ENCODE measurements around the gene ZNF532. TPM values are rescaled to one million over a fixed set of nuclear protein-coding genes. Genes with fewer than 3 reads are reported as not detected.
A peak's percentile ranks its signal among the peaks of the same experiment; 100 is the strongest.

Gene ZNF532
- total and polyA plus RNA-seq, 2 donors (not counting 3 experiments of a cell fraction or from before 2014, with no cell fraction given): 42.3 to 70.1 TPM

DNA sequence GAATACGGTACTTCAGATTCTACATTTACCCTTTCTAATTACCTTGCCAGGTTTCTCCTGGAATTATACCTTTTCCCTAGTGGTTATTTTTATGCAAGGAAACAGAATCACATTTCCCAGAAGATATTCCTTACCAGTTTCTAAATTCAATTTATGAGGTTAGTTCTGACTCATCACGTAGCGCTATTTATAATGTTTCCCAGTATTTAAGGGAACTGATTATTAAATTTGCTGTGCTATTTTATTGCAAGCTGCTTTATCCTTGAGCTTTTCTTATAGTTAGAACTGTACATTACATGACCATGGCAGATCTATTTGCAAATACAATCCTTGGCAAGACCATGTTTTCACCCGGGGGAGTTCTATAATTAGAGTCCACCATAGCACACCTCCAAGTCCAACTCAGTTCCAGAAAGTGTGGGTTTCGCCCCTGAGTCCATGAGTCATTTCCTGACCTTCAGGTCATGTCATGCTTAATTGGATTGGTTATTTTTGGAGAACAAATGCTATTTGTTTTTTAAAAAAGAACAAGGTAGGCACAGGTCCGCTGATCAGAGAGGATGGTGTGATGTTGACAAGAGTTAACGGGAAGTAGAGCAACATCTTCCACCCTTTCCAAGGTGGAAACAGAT, 126.6 kb downstream of the ZNF532 start:
- Histone ChIP-seq H3K4me3 (replicated peaks in 1 of 3; ENCODE audit: insufficient read depth in 1 of 3, low read depth in 1 of 3, low read length in 3 of 3) (no peak overlapping the region), H3K9me3 (replicated peaks; ENCODE audit: control insufficient read depth, insufficient read depth, low read length) (no peaks in the 10 kb centered on the region), H3K36me3 (ENCODE audit: control insufficient read depth in 2 of 2, extremely low read depth in 1 of 2, insufficient read depth in 2 of 2, low read length in 2 of 2) (no peaks in the 10 kb centered on the region), H2AFZ (ENCODE audit: low read depth, low read length) (no peak overlapping the region), H3K27me3 (ENCODE audit: control insufficient read depth in 2 of 2, insufficient read depth in 2 of 2, low read length in 2 of 2) (no peaks in the 10 kb centered on the region), H3K4me1 (ENCODE audit: control insufficient read depth, extremely low read depth, insufficient read depth, low read length) (peaks cover 40% of the 10 kb centered on the region), H3K4me2 (ENCODE audit: insufficient read depth, low read length) (peak overlapping the region; percentile 23), H3K9ac (replicated peaks; ENCODE audit: extremely low read depth, insufficient read depth, low read length) (no peak overlapping the region), H4K20me1 (replicated peaks; ENCODE audit: control insufficient read depth, extremely low read depth, insufficient read depth, low read length) (no peaks in the 10 kb centered on the region), H3K27ac (ENCODE audit: insufficient read depth, low read depth, low read length) (peak overlapping the region; percentile 91), H3K9me1 (replicated peaks; ENCODE audit: control insufficient read depth, extremely low read depth, insufficient read depth, low read length) (no peaks in the 10 kb centered on the region), H3K79me2 (ENCODE audit: control insufficient read depth, insufficient read depth, low read length) (no peaks in the 10 kb centered on the region)
- TF ChIP-seq, protein P1, sequence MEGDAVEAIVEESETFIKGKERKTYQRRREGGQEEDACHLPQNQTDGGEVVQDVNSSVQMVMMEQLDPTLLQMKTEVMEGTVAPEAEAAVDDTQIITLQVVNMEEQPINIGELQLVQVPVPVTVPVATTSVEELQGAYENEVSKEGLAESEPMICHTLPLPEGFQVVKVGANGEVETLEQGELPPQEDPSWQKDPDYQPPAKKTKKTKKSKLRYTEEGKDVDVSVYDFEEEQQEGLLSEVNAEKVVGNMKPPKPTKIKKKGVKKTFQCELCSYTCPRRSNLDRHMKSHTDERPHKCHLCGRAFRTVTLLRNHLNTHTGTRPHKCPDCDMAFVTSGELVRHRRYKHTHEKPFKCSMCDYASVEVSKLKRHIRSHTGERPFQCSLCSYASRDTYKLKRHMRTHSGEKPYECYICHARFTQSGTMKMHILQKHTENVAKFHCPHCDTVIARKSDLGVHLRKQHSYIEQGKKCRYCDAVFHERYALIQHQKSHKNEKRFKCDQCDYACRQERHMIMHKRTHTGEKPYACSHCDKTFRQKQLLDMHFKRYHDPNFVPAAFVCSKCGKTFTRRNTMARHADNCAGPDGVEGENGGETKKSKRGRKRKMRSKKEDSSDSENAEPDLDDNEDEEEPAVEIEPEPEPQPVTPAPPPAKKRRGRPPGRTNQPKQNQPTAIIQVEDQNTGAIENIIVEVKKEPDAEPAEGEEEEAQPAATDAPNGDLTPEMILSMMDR (IDR thresholded peaks at IDR 0.05; ENCODE audit: extremely low read depth in 1 of 2, insufficient read depth in 1 of 2, low read depth in 1 of 2, low read length in 2 of 2): no peak
- TF ChIP-seq FOS (IDR thresholded peaks at IDR 0.05; ENCODE audit: borderline replicate concordance, insufficient read depth, low read length) (peak; percentile 22), JUN (IDR thresholded peaks at IDR 0.05; ENCODE audit: borderline replicate concordance, insufficient read depth, insufficient read length, low read depth) (peak; percentile 51), GATA2 (IDR thresholded peaks at IDR 0.05; ENCODE audit: insufficient read depth, insufficient read length, low read depth, low read length) (no peak), MYC (IDR thresholded peaks at IDR 0.05; ENCODE audit: low read depth, low read length) (no peak), EZH2 (IDR thresholded peaks at IDR 0.05; ENCODE audit: borderline replicate concordance, low read depth, low read length, severe bottlenecking) (no peak), POLR2A (IDR thresholded peaks at IDR 0.05; ENCODE audit: low read depth, low read length) (no peak), POLR2AphosphoS5 (IDR thresholded peaks at IDR 0.05; ENCODE audit: insufficient read depth, low read depth, low read length) (no peak)
- TF ChIP-seq, protein P2, sequence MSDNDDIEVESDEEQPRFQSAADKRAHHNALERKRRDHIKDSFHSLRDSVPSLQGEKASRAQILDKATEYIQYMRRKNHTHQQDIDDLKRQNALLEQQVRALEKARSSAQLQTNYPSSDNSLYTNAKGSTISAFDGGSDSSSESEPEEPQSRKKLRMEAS (IDR thresholded peaks at IDR 0.05; ENCODE audit: insufficient read depth, insufficient read length): no peak
- ChIA-PET CTCF (no interaction called here), POLR2A (no interaction called here)
- intact Hi-C loops (cut with micrococcal nuclease) (no loop called here), dilution Hi-C loops (cut with MboI; ENCODE audit: extremely low pct_ligation_motif_present, low sequenced_read_pairs) (no loop called here)
- DNase-seq (ENCODE audit: low read depth, low spot score): peak; percentile 60
- no TSS peak for BruUV-seq (replicated peaks)
- FAIRE-seq: no peak
